NCI-H2029 (cell line): ENCODE measurements around the gene ARHGAP28.

Source experiments
- DNase-seq: peaks from one replicate; lab custom pipeline; 2025; lab: John Stamatoyannopoulos, UW

Gene ARHGAP28, protein sequence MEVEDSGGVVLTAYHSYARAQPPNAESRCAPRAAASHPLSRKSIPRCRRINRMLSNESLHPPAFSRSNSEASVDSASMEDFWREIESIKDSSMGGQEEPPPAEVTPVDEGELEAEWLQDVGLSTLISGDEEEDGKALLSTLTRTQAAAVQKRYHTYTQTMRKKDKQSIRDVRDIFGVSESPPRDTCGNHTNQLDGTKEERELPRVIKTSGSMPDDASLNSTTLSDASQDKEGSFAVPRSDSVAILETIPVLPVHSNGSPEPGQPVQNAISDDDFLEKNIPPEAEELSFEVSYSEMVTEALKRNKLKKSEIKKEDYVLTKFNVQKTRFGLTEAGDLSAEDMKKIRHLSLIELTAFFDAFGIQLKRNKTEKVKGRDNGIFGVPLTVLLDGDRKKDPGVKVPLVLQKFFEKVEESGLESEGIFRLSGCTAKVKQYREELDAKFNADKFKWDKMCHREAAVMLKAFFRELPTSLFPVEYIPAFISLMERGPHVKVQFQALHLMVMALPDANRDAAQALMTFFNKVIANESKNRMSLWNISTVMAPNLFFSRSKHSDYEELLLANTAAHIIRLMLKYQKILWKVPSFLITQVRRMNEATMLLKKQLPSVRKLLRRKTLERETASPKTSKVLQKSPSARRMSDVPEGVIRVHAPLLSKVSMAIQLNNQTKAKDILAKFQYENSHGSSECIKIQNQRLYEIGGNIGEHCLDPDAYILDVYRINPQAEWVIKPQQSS

DNA sequence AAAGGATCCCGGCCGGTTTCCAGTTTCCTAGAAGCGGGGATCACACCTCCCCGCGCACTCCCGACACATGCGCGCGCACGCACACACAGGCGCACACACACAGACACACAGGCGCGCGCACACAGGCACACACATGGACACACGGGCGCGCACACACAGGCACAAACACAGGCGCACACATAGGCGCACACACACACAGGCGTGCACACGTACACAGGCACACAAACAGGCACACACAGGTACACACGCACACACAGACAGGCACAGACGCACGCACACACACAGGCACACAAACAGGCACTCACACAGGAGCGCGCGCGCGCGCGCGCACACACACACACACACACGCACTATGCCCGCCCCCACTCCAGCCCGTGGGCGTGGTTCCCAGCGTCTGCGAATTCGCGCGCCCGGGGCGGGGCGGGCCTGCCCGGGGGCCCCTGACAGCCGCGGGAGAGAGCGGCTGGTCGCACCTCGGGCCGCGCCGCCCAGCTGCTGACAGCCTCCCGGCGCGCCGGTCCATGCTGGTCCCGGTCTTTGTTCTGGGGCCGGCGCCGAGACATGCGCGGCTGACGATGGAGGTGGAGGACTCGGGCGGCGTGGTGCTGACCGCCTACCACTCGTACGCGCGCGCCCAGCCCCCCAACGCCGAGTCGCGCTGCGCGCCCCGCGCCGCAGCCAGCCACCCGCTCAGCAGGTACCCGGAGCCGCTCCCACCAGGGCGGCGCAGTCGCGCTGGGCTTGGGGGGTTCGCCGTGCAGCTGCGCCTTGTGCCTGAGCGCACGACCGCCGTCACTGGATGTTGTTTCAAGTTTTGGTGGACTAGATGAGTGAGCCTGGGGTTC lies at the start of gene ARHGAP28:
Gene ARHGAP28, plus strand, starts transcription at position 470 of the 845 bp plus-strand sequence. Its CDS starts 106 bp downstream, at position 576.
- DNase-seq: peak; percentile 46

GRCh38 chr18:6681331-6681875 lies 48.1 kb upstream of the ARHGAP28 start:
- no peak for DNase-seq

DNA sequence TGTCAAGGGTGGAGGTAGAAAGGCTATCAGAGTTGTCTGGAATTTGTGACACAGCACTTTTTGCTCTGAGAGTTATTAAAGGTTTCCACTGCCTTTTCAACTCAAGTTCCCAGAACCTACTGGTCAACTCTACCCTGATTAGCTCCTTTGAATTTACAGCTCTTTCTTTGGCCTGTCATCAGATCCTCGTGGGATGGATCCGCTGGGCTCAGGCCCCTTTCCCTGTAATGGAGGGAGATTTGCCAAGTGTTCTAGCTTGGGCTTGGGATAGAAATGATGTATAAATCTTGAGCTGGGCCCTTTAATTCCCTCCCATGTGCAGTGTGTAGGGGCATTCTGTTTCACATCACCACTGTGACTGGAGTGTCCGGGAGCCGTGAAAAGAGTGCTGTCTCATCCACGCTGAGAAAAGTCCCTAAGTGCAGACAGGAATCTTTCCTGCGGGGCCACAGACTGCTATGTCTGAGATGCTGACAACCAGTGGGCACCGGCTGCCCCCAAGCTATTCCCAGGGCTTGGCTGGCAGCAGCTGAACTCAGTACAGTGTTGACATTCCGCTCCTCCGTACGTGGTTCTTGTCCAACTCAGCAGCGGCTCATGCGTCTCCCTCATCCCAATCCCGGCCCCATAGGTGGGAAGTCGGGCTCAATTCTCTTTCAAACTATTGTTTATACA lies 46.9 kb upstream of the ARHGAP28 start:
- no peak for DNase-seq

- DNase-seq: peak; percentile 49
Measured at GRCh38 chr18:6683112-6683876, 46.2 kb upstream of the ARHGAP28 start.

DNA sequence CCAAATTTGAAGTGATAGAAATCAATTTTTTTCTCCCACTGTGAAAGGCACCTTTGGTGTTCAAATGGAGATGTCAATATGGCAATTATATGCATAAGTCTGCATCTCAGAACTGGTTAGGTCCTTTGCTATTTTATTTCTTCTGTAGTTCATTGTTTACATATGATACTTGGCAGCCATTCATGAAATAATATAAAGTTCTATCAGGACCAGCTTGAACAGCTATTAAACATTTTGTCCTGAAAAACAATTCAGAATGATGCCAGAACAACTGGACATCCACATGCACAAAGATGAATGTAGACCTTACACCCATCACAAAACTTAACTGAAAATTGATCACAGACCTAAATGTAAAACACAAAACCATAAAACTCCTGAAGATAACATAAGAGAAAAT lies 41.8 kb upstream of the ARHGAP28 start:
- no peak for DNase-seq

DNA sequence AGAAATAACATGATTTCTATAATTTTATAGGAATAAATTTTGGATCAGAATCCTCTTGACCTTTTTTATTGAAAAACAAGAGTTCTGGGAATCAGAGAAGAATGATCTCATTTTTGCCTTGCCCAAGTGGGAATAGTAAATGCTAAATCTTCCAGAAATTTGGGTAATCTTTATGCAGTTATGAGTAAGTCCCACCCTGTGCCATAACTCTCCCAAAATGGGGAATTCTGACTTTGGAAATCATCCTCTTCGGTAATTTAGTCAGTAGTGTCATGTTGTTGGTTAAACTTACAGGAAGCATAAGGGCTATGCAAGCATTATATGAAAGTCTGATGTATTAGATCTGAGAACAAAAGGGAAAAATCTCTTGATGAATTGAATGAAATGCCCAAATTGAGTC lies 20.6 kb upstream of the ARHGAP28 start:
- no peak for DNase-seq

- no peak for DNase-seq
Measured at GRCh38 chr18:6711467-6711866, 18.0 kb upstream of the ARHGAP28 start.

DNA sequence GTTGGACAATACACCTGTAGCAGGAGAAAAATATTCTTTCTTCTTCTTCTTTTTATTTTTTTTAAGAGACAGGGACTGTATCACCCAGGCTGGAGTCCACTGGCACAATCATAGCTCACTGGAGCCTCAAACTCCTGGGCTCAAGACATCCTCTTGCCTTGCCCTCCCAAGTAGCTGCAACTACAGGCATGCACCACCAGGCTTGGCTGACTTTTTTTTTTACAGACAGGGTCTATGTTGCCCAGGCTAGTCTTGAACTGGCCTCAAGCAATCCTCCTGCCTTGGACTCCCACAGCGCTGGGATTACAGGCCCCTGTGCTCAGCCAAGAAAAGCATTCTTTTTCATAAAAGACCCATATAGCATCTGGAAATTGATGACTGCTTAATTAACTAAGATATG lies 17.1 kb upstream of the ARHGAP28 start:
- no peak for DNase-seq

DNA sequence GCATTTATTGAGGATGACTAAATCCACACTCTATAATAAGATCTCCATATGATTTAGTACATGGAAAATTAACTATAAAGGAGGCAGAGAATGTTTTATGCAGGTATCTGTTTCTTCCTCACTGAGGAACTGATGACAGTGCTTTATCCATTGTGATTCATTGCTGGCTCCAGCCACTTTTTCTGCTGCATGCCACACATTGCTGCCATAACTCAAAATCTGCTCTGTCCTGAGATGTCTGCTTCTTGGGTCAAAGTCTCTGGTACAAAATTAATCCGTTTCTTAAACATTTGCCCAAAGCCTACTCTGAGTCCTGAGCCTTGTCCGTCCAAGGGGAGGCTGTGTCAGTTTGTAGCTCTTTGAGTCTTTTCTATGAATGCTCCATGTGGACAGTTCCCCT lies 15.5 kb upstream of the ARHGAP28 start:
- DNase-seq: no peak

DNA sequence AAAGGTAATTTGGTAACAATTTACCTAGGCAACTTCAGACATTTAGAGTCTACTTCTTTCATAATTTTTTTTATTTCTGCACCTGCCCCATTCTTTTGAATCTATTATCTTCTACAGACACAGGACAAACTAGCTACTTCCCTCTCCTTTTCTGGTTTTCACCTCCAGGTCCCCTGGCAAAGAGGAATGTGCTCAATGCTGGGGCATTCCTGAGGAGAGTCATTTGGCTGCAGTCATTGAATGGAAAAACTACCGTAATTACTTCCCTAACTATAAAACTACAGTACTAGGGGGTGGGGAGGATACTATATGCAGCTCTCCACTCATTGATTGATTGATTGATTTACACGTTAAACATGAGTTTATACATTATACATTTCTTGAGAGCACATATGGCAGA lies 11.2 kb upstream of the ARHGAP28 start:
- no peak for DNase-seq

DNA sequence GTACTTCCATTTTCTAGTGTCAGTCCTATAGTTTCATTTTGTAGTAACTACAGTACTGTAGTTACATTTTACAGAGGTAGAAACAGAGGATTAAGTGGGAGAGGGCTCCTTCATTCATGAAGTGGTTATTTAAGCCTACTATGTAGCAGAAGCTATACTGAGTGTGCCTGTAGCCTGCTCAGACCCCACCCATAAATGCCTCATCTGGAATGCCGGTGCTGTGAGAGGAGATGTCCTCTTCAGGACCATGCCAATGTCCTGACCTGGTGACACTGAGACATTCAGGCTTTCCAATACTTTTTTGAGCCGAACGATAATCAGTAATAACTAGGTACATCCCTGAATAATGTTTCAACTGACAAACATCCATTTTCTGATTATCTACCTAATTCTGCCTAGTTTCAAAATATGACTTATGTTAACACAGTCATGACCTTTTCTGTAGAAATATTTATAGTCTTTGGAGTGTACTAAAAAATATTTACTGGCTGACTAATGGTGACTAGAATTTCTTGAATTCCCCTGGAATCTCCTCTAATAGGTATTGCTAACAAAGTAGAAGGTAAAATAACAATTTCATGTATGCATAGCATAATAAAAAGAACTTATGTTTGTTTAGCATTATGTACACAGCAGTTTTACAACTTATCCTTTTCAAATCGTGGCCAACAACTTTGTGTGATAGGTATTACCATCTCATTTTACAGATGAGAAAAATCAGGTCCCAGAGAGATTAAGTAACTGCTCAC lies 10.2 kb upstream of the ARHGAP28 start:
- no peak for DNase-seq

- no peak for DNase-seq
Measured at GRCh38 chr18:6719910-6720683, 9.4 kb upstream of the ARHGAP28 start.

GRCh38 chr18:6721755-6722154 lies 7.8 kb upstream of the ARHGAP28 start:
- no peak for DNase-seq

DNA sequence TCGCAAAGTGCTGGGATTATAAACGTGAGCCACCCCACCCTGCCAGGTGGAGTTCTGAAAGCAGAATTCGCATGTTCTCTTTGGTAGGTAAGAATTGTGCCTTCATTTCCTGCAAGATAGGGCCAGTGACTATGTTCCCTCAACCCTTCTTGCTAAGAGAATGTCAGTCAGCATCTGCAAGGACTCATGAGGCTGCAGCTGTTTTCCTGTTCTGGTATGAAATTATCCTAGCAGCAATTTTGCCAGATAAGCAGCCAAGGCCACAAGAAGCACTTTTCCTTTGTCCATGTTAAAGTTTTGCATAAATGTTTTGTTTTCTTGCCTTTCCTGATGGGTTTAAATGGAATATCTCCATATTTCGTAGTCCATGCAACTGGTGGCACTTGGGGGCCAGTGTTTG lies 6.8 kb upstream of the ARHGAP28 start:
- DNase-seq: no peak

GRCh38 chr18:6724331-6724730 lies 5.2 kb upstream of the ARHGAP28 start:
- DNase-seq: no peak

GRCh38 chr18:6728331-6728730 lies 1.2 kb upstream of the ARHGAP28 start:
- no peak for DNase-seq

DNA sequence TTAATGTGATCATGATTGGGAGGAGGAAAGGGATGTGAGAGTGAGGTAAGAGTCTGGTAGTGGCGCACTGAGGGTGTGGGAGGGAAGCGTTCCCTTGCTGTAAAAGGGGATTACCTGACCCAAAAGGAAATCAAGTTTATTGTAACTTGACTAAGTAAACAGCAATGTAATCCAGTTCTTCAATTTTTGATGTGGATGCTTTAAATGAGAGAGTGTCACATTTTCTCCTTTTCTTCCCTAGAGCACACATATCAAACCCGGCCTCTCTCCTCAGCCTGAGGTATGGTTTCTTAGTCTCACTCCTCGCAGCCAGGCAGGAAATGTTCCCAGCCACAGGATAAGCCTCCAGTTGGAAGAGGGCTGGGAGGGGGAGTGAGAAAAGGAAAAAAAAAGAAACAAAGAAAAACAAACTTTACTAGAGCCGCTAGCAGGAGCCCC lies 688 bp upstream of the ARHGAP28 start:
- DNase-seq: no peak

DNA sequence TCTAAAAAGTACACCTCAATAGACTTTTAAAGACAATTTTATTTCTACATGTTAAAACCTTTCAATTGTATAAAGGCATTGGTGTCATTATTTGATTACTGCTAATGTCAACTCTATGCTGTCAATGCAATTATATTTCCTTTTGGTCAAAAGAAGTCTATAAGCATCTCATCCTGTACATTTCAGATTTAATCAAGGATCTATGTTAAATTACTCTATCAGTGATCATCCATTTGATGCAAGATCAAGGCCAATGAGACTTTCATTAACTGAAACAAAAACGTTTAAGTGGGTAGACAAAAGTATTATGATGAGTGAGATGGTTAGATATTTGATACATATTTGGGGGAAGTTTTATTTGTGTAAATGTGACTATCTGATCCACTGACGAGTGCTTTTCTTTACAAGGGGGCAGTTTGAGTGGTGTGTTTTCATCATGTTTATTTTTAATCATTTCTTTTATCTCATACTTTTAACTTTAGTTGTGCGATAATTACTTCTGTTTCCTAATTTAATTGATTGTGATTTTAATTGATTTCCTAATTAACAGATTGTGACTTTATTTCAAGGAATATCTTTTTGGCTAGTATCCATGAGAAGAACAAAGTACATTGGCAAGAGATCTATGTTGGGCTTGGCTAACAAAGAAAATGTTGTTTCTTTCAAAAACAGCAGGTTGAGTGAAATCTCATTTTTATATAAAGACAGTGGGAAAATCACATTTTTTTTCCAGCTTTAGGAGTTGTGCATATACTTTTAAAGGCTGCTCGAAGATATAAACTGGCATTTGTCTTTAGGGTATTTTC lies 1.1 kb downstream of the ARHGAP28 start:
- no peak for DNase-seq
